ENCODE results near the gene TCF25.

TCF25 gene

DNA sequence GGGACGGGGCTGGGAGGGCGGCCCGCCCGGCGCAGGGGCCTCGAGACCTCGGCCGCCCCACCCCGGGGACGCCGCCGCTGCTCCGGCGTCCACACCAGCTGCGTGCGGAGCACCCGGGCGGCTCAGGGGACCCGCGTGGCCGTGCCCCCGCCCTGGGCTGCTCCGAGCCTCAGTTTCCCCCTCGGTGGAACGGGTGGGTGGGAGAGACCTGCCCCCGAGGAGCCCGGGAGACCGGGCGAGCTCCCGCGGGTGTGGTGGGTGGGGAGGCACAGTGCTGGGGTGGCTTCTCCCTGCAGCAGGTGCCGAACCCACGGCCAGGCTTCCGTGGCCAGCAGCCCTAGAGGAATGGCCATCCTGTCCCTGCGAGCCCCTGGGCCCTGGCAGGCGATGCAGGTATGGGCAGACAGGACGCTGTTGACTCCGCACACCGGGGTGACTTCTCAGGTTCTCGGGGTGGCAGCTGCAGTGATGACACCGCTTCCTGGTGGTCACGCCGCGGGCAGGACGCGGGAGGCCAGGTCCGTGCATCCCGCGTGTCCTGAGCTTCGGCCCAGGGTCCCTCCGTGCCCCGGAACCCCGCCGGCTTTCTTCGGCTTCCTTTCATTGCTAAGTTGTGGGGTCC lies 75.8 kb downstream of the TCF25 start:
- no peak for DNase-seq

DNA sequence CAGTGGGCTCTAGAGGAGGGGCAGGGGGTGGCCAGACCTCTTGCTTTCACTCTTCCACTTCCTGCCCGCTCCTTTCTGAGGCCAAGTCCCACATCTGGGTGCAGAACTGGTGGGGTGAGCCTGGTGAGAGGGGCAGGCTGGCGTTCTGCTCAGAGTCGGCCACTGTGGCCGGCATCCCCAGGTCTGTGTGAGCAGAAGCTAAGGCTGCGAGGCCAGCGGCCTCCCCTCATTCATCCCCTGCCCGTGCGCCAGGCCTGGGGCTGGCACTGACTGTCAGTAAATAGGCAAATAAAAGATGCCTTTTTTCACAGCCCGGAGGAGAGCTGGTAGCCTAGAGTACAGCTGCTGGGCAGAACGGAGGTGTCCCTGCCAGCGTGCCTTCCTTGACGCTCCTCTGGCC lies 76.4 kb downstream of the TCF25 start:
- no peak for DNase-seq

DNA sequence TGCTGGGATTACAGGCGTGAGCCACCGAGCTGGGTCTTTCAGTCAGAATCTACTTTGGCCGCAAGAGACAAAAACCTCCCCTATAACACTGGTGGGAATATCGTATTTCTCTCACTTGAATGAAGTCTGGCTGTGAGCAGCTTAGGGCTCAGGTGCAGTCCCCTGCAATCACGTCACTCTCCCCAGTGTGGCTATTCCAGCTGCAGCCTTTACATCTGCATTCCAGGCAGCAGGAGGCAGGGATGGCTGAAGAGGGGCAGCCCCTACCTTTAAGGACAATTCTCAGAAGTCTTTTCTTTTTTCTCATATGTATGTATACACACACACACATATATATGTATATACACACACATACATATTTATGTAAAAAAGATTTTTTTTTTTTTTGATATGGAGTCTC lies 78.1 kb downstream of the TCF25 start:
- no peak for DNase-seq

DNA sequence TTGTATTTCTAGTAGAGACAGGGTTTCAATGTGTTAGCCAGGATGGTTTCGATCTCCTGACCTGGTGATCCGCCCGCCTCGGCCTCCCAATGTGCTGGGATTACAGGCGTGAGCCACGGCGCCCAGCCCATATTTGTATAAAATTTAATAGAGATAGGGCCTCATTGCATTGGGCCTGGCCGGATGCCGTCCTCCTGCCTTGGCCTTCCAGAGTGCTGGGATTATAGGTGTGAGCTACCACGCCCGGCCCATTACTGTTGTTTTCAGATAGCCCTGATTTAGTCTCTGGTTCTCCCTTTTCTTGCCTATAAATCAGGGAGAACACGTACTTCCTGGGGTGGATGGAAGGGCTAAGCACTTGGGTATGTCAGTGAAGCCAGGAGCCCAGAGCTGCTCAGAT lies 78.7 kb downstream of the TCF25 start:
- no peak for DNase-seq

DNA sequence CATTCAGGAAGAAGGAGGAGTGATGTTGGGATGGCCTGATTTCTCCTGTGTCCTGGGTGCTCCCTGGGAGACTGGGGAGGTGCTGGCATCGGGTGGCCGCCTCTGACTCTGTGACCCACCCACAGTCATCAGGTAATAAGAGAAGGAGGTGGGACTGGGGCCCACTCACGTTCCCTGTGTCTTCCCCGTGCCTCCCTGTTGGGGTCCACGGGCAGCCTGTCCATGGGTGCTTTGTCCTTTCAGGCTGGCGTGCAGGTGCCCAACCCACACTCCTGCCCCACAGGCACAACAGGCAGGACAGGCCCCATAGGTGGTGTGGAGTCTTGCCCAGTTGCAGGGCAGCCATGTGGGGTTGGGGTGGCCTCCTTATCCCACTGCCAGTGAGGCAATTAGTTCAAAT lies 79.2 kb downstream of the TCF25 start:
- no peak for DNase-seq

DNA sequence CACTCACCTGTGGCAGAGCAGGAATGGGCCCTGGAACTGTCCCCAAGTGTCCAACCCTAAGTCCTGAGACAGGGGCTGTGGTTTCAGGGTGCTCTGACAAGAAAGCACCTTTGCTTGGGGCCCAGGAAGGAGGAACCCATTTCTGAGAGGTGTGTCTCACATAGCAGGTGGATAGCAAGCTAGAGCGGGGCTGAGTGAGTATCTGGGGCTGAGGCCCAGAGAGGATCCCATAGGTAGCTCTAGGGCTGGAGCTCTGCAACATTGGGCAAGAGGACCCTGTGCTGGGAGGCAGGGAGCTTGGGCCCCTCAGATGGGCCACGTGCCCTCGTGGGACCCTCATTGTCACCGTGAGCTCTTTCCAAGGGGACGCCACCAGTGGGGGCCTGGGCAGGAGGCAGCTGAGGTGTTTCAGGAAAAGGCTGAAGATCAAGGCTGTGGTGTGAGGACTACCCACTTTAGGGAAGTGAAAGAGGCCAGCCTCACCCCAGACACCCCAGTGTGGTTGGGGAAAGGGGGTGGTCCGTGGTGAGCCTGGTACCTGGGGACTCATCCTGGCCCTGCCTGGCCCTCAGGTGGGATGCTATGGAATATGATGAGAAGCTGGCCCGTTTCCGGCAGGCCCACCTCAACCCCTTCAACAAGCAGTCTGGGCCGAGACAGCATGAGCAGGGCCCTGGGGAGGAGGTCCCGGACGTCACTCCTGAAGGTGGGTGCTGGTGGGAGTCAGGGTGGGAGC lies 80.4 kb downstream of the TCF25 start:
- DNase-seq, result no peak

DNA sequence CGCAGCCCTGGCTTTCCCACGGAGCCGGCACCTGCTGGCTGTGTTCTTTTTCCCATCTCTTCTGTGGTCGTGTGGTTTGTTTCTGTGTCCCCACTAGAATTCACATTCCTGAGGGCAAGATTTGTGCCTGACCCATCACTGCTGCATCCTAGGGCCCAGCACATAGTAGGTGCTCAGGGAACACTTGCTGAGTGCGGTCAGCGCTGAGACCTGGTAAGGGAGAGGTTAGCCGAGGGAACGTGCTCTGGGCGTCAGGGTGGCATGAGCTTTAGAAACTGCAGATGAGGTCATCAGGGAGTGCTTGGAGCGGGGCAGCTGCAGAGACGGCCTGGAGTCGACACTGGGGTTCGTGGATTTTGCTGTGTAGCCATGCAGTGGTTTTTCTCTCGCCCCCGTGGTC lies 81.1 kb downstream of the TCF25 start:
- DNase-seq, result no peak

DNA sequence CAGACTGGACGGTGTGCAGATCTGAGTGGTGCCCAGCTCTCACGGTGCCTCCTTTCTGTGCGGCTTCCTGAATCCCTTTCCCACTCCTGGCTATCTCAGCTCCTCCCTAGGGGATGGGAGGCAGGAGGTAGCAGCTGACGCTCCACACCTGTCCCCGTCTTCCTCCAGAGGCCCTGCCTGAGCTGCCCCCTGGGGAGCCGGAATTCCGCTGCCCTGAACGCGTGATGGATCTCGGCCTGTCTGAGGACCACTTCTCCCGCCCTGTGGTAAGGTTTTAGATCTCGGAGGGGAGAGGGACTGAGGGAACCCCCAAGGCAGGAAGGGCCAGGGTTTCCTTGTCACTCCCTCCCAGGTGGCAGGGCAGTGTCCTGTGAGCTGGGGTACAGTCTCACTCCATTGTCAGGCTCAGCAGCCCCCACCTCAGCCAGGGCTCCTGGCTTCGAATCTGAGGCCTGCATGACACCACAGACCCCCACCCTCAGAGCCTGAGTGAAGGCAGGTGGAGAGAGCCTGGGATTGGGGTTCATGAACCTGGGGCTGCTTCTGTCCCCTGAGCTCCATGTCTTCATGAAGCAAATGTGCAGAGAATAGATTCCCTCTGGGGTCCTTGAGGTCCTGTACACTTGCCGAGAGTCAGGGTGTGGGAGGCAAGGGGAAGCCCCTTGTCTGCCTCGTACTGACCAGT lies 81.8 kb downstream of the TCF25 start:
- DNase-seq, result no peak

DNA sequence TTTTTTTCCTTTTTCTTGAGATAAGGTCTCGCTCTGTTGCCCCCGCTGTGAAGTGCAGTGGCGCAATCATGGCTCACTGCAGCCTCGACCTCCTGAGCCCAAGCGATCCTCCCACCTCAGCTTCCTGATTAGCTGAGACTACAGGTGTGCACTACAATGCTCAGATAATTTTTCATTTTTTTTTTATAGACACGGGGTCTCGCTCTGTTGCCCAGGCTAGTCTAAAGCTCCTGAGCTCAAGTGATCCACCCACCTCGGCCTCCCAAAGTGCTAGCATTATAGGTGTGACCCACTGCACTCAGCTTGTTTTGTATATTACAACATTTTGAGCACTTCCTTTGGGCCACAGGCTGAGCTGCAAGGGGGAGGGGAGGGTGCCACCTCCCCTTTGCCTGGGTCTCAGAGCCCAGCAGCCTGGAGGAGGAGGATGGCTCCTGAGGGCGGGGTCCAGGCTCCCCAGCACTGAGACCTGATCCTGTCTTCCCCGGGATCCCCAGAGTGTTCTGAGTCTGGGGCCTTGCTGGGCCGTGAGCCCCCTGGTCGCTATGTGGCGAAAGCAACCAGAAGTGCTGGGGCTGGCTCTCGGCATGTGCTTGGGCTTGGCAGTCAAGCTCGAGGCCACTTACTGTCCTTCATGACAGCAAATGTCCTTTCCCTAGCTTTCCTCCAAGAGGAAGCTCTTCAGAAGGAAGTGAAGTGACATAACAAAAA lies 83.3 kb downstream of the TCF25 start:
- no peak for DNase-seq

DNA sequence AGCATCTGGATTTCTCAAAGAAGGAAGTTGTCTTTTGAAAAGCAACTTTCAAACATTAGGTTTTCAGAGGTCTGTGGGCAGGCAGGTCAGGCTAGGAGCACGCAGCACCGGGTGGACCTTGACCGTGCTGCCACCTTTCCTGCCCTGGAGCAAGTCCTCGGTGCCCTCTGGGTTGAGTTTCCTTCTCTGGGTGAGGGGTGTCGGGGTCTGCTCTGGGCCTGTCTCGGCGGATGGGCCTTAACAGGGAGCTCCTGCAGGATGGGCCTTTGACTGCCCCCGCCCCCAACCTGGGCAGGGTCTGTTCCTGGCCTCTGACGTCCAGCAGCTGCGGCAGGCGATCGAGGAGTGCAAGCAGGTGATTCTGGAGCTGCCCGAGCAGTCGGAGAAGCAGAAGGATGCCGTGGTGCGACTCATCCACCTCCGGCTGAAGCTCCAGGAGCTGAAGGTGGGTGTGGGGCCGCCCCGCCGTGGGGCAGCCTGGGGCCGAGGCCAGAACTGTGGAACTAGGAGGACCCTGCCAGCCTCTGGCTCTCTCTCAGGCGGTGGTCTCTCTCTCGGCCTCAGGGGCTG lies 83.9 kb downstream of the TCF25 start:
- DNase-seq, result no peak

DNA sequence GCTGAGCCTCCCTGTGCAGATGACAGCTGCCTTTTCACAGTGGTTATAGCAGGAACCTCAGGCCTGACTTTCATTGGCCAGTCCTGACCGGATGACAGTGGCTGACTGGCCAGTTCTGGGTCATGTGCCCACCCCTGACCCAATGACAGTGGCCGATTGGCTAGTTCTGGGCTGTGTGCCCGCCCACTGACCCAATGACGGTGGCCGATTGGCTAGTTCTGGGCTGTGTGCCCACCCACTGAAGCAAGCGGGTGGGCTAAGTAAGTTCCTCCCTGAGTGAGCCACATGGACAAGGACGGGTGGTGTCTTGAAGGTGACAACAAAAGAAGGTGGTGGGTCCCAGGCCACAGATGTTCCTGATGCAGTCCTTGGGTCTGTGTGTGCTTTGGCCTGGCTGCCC lies 84.7 kb downstream of the TCF25 start:
- no peak for DNase-seq

DNA sequence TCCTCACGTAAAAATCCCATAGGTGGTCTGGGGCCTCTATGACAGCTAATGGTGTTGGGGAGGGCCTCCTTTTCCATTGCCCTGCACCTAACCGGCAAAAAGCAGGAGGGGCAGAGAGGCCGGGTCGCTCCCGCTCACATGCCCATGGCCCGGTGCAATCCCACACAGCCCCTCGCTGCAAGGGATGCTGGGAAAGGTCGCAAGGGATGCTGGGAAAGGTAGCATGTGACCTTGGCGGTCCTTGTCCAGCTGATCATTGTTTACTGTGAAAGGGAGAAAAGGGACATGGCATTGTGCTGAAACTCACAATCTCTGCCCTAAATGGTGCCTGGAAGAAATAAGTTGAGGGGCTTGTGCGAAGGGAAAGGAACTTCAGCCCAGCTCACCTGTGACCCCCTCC lies 85.2 kb downstream of the TCF25 start:
- no peak for DNase-seq

DNA sequence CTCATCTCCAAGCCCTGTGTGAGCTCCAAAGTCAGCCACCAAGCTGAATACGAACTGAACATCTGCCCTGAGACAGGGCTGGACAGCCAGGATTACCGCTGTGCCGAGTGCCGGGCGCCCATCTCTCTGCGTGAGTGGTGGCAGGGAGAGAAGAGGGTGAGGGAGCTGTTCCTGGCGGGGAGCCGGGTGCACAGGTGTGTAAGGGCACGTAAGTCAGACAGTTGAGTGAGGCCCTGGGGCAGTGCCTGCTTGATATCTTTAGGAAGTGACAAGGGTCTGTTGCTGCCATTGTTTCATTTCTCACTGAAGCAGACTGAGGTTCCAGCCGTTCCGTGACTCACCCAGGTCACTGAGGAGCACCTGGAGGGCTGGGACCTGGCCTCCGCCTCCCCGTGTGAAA lies 87.6 kb downstream of the TCF25 start:
- DNase-seq, result no peak

All from cerebellar nuclear complex (tissue), 1 donor.